Endothelial cell (in vitro differentiated cells): ENCODE data around the gene ALCAM. TPM values are rescaled to one million over a fixed set of nuclear protein-coding genes. Genes with fewer than 3 reads are reported as not detected.
A peak's percentile ranks its signal among the peaks of the same experiment; 100 is the strongest.

Experiments
- DNase-seq: peaks from one replicate; pipeline ENCODE4 v3.0.0; 2021; ENCODE audit warnings: low spot score
- H3K27ac Mint-ChIP-seq: one replicate; pipeline ENCODE4 v1.8.0; 2021; ENCODE audit warnings: mixed read lengths, inconsistent platforms; ENCODE audit not compliant: unreplicated experiment
- H3K27me3 Mint-ChIP-seq: one replicate; pipeline ENCODE4 v1.8.0; 2021; ENCODE audit warnings: mild to moderate bottlenecking, moderate library complexity, mixed read lengths, inconsistent platforms; ENCODE audit not compliant: unreplicated experiment
- H3K36me3 Mint-ChIP-seq: one replicate; pipeline ENCODE4 v1.8.0; 2021; ENCODE audit warnings: mild to moderate bottlenecking, low read depth, mixed read lengths, inconsistent platforms; ENCODE audit not compliant: unreplicated experiment
- H3K4me1 Mint-ChIP-seq: one replicate; pipeline ENCODE4 v1.8.0; 2021; ENCODE audit warnings: mild to moderate bottlenecking, mixed read lengths, inconsistent platforms; ENCODE audit not compliant: unreplicated experiment
- H3K4me3 Mint-ChIP-seq: one replicate; pipeline ENCODE4 v1.8.0; 2021; ENCODE audit warnings: mild to moderate bottlenecking, mixed read lengths, inconsistent platforms; ENCODE audit not compliant: unreplicated experiment
- H3K9me3 Mint-ChIP-seq: one replicate; pipeline ENCODE4 v1.8.0; 2021; ENCODE audit warnings: mixed read lengths, inconsistent platforms; ENCODE audit not compliant: unreplicated experiment
- total RNA-seq: library from RNA; stranded (reverse); fragmentation: NEBNext Ultra II Directional; extraction: Animal tissue kit (Norgen Biotek cat#: 25700); gene quantifications from one replicate; pipeline ENCODE4 v1.2.1, GENCODE V29; 2021; ENCODE audit not compliant: unreplicated experiment
- TF ChIP-seq, protein P1 (sequence below): fragments of 200-600 bp; sonication (generic); IDR thresholded peaks from one replicate; pipeline ENCODE4 v1.5.0; 2021; ENCODE audit warnings: antibody characterized with exemption; ENCODE audit not compliant: unreplicated experiment

Gene ALCAM
- total RNA-seq, 1 donor from 2014 or later = 14.0 TPM

DNA sequence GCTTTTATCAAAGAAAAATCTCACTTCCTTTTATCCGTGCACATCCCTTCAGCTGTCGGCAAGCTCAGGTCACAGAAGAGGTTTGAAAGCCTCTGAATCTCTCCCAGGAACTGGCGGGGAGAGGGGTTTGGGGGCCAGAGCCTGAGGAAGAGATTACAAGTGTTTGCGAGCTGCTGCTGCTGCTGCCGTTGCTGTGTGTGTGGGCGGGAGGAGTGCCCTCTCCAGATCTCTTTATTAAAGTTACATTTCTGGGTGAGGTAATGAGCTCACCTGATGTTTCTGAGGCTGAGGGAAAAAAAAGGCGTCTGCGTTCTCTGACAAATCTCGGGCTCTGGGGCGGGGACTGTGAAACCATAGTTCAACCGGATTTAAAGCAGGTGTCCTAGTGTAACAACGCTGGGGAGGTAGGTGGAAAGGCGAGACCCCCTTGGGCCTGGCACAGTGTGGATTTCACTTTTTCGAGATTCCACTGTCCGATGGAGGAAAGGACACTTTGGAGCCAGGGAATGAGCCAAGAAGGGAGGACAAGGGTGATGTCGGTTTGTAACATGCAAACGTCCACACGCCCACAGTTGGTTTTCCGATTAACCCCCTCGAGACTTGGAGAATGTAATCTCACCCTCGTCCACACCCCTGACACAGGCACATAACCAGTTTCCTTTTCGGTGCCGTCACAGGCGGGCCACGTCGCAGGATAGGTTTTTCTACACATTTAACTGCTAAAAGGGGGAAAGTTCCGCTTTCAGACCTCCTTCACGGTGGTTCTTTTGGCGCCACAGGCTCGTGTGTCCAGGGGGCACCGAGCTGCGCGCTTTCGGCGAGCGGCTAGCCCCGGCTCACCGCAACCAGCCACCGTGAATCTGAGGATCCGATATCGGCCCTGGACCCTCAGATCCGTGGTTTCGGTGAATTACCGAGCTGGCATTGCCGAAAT lies 2.1 kb downstream of the ALCAM start:
- H3K27me3 Mint-ChIP-seq = peaks cover 20% of the 10 kb centered on the region
- H3K4me3 Mint-ChIP-seq = peak overlapping the region; percentile 96
- H3K9me3 Mint-ChIP-seq = no peaks in the 10 kb centered on the region
- H3K36me3 Mint-ChIP-seq = no peaks in the 10 kb centered on the region
- TF ChIP-seq, protein P1, sequence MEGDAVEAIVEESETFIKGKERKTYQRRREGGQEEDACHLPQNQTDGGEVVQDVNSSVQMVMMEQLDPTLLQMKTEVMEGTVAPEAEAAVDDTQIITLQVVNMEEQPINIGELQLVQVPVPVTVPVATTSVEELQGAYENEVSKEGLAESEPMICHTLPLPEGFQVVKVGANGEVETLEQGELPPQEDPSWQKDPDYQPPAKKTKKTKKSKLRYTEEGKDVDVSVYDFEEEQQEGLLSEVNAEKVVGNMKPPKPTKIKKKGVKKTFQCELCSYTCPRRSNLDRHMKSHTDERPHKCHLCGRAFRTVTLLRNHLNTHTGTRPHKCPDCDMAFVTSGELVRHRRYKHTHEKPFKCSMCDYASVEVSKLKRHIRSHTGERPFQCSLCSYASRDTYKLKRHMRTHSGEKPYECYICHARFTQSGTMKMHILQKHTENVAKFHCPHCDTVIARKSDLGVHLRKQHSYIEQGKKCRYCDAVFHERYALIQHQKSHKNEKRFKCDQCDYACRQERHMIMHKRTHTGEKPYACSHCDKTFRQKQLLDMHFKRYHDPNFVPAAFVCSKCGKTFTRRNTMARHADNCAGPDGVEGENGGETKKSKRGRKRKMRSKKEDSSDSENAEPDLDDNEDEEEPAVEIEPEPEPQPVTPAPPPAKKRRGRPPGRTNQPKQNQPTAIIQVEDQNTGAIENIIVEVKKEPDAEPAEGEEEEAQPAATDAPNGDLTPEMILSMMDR = no peak
- peak overlapping the region; percentile 89 for H3K27ac Mint-ChIP-seq
- DNase-seq = peak; percentile 27
- peaks cover 20% of the 10 kb centered on the region for H3K4me1 Mint-ChIP-seq

GRCh38 chr3:105369500-105370371 lies 3.0 kb downstream of the ALCAM start:
- peak overlapping the region; percentile 89 for H3K27ac Mint-ChIP-seq
- peaks cover 20% of the 10 kb centered on the region for H3K27me3 Mint-ChIP-seq
- DNase-seq = peak; percentile 57
- no peaks in the 10 kb centered on the region for H3K36me3 Mint-ChIP-seq
- TF ChIP-seq, protein P1 = peak; percentile 49
- peaks cover 20% of the 10 kb centered on the region for H3K4me1 Mint-ChIP-seq
- no peaks in the 10 kb centered on the region for H3K9me3 Mint-ChIP-seq
- H3K4me3 Mint-ChIP-seq = peak overlapping the region; percentile 96

DNA sequence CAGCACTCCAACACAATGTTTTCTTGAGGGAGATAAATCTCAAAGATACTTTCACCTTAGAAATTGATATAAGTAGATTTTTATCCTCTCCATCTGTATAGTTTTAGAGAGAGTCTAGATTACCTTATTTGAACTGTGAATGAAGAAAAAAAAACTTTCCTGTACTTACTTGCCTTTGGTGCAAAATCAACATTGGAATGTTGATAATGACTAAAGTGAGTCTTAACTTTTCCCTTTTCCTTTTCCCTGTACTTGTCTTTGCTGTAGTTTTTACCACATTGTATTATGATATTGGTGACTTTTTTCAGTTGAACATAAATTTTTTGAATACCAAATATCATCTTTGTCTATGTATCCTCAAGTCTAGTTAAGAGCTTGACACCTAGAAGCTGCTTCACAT lies 6.7 kb downstream of the ALCAM start:
- peaks cover 7% of the 10 kb centered on the region for H3K4me1 Mint-ChIP-seq

DNA sequence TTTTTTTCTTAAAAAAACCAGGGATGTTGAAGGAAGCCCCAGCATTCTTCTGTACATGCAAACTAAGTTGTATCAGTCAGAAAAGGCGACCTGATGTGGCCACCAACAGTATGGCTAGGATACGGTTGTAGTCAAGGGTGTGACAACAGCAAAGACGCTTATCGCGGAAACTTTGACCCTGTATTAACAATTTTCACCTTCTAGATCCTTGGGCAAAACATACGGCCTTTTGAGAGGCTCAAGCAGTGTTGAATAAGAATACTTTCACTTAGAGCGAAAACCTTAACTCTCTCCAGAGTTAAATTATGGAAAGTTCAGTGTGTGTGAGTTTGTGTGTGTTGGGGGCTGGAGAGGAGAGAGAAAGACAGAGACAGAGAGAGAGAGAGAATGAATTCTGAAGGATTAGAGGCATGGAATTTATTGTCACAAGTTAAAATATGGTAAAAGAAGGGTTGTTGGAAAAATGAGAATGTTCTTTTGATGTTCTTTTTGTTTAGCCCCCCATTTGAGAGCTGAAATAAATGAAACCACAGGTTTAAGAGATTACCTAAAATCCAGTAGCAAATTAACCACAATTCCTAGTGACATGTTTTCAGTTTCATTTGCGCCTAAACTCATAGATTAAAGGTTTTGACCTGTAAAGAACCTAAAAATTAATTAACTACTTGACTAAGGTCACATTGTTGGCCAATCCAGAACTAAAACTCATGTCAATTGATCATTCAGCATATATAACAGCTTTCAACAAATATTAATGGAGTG lies 9.2 kb downstream of the ALCAM start:
- TF ChIP-seq, protein P1 = no peak
- no peaks in the 10 kb centered on the region for H3K4me1 Mint-ChIP-seq
- no peak for DNase-seq
- H3K9me3 Mint-ChIP-seq = no peaks in the 10 kb centered on the region
- H3K27ac Mint-ChIP-seq = no peak overlapping the region
- no peak overlapping the region for H3K4me3 Mint-ChIP-seq
- H3K36me3 Mint-ChIP-seq = no peaks in the 10 kb centered on the region
- H3K27me3 Mint-ChIP-seq = no peaks in the 10 kb centered on the region

More for the DNA sequence above, 6.7 kb downstream of the ALCAM start:
- no peak overlapping the region for H3K4me3 Mint-ChIP-seq
- no peak overlapping the region for H3K27ac Mint-ChIP-seq
- H3K36me3 Mint-ChIP-seq = no peaks in the 10 kb centered on the region
- H3K9me3 Mint-ChIP-seq = no peaks in the 10 kb centered on the region
- H3K27me3 Mint-ChIP-seq = peaks cover 11% of the 10 kb centered on the region
- TF ChIP-seq, protein P1 = no peak
- no peak for DNase-seq
